ENCODE results near the gene DDAH1. TPM values are rescaled to one million over a fixed set of nuclear protein-coding genes. Genes with fewer than 3 reads are reported as not detected.
A peak's percentile ranks its signal among the peaks of the same experiment; 100 is the strongest.

Gene DDAH1
- total and polyA plus RNA-seq, 4 donors: 12.8 to 54.6 (median 28.7) TPM

DNA sequence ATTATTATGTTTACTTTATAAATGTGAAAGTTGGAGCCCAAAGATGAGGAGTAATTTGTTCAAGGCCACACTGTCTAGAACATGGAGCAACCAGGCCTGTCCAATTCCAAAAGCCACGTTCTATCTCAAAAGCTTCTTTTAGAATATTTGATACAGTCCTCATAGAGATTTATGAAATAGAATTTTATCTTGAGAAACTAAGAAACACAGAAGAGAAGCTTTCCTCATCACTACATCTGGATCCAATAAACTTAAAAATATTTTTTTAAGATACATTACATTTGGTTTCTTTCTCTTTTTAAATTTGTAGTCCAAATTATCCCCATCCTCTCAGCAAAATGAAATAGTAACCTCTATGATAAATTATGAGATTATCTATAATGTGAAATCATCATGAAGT lies 58.9 kb downstream of the DDAH1 start:
- peak overlapping the region; percentile 76 to 88 for H3K27ac ChIP-seq (ENCODE audit: low read depth in 1 of 2, low read length in 2 of 2)
- no peaks in the 10 kb centered on the region for H3K9me3 ChIP-seq (ENCODE audit: control insufficient read depth, low read length)
- no peaks in the 10 kb centered on the region for H3K36me3 ChIP-seq (ENCODE audit: control insufficient read depth in 1 of 2, insufficient read depth in 2 of 2, low read length in 1 of 2)
- intact Hi-C loops (cut with DNase I): loop anchor here (5.0 to 10.0 kb wide), 5 partner anchors 39 to 171 kb away; partner anchors contain the start of gene DDAH1 (in 2 of the 2)
- H3K4me3 ChIP-seq (ENCODE audit: low read length in 2 of 2): no peak overlapping the region
- ATAC-seq (ENCODE audit: low FRiP score) (no peak), DNase-seq (no peak)
- H3K27me3 ChIP-seq (ENCODE audit: control insufficient read depth in 1 of 2, insufficient read depth in 2 of 2, low read length in 1 of 2): no peaks in the 10 kb centered on the region
- 18 to 24% methylated on average over 1 of the region's 1 CpG for WGBS, 2 donors
- H3K4me1 ChIP-seq (ENCODE audit: control insufficient read depth in 1 of 2, insufficient read depth in 2 of 2, low read length in 2 of 2): peaks cover 7 to 13% of the 10 kb centered on the region in 2 donors

DNA sequence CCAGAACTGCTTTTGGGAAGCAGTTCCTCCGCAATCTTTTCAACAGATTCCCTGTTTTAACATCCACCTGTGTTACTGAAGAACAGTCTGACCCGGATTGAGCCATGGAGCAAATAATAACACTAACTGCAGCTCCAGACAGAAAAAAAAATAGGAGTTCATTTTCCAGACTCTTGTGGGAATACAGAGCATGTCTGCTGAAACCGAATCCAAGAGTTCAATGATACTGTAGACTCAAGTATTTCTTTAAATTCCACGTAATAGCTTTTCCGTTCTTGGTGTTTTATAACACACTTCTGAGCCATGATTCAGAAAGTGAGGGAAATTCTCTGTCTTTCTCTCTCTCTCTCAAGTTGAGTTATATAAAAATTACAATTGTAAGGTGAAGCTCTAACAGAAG lies 60.6 kb downstream of the DDAH1 start:
- Histone ChIP-seq H3K4me3 (ENCODE audit: low read length in 2 of 2) (no peak overlapping the region), H3K9me3 (ENCODE audit: control insufficient read depth, low read length) (no peaks in the 10 kb centered on the region), H3K4me1 (ENCODE audit: control insufficient read depth in 1 of 2, insufficient read depth in 2 of 2, low read length in 2 of 2) (peaks cover 7 to 13% of the 10 kb centered on the region in 2 donors), H3K27me3 (ENCODE audit: control insufficient read depth in 1 of 2, insufficient read depth in 2 of 2, low read length in 1 of 2) (no peaks in the 10 kb centered on the region), H3K27ac (ENCODE audit: low read depth in 1 of 2, low read length in 2 of 2) (peak overlapping the region; percentile 86 to 87), H3K36me3 (ENCODE audit: control insufficient read depth in 1 of 2, insufficient read depth in 2 of 2, low read length in 1 of 2) (no peaks in the 10 kb centered on the region)
- WGBS, 2 donors: 4 to 7% methylated on average over 5 of the region's 5 CpGs
- DNase-seq (no peak), ATAC-seq (ENCODE audit: low FRiP score) (no peak)
- intact Hi-C loops (cut with DNase I): loop anchor here (10.0 kb wide), 1 partner anchor 60 kb away; the partner anchor contains the start of gene DDAH1 (in 2 of the 2)

DNA sequence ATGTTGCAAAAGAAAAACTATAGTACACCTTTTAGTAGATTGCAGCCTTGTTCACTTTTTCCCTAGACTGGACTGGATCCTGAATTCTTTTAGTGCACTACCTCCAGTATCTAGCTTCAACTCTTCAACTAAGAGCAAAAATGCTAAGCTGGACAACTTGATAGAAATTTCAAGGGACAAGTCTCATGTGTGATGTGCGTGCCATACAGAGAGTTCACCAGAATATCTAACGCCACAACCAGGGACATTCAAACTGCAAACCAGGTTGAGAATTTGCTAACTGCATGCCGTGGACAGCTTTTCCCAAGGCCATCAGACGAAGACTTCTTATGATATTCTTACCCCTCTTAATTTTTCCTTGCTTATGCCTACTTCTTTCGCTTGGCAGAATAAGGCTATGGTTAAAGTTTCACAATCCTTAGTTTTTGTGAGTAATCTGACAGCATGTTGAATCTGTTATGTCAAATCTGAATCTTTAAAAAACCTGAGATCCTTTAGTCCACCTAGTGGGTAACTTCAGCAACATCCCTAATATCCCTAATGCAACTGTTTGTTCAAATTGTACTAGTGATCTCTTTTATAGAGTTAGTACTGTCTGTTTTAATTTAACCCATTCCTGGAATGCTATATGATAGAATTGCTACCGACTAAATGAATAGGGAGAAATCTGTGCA lies 66.4 kb downstream of the DDAH1 start:
- Histone ChIP-seq H3K27ac (ENCODE audit: low read depth in 1 of 2, low read length in 2 of 2) (peak overlapping the region in 1 of 2 donors; percentile 28), H3K4me3 (ENCODE audit: low read length in 2 of 2) (no peak overlapping the region), H3K36me3 (ENCODE audit: control insufficient read depth in 1 of 2, insufficient read depth in 2 of 2, low read length in 1 of 2) (no peaks in the 10 kb centered on the region), H3K27me3 (ENCODE audit: control insufficient read depth in 1 of 2, insufficient read depth in 2 of 2, low read length in 1 of 2) (no peaks in the 10 kb centered on the region), H3K4me1 (ENCODE audit: control insufficient read depth in 1 of 2, insufficient read depth in 2 of 2, low read length in 2 of 2) (no peaks in the 10 kb centered on the region), H3K9me3 (ENCODE audit: control insufficient read depth, low read length) (no peaks in the 10 kb centered on the region)
- ATAC-seq (ENCODE audit: low FRiP score) (no peak), DNase-seq (no peak)
- intact Hi-C loops (cut with DNase I): loop anchor here in 1 of 2 donors (5.0 kb wide), 1 partner anchor 86 kb away; no protein-coding TSS in a partner anchor
- 81 to 83% methylated on average over 6 of the region's 6 CpGs for WGBS, 2 donors

DNA sequence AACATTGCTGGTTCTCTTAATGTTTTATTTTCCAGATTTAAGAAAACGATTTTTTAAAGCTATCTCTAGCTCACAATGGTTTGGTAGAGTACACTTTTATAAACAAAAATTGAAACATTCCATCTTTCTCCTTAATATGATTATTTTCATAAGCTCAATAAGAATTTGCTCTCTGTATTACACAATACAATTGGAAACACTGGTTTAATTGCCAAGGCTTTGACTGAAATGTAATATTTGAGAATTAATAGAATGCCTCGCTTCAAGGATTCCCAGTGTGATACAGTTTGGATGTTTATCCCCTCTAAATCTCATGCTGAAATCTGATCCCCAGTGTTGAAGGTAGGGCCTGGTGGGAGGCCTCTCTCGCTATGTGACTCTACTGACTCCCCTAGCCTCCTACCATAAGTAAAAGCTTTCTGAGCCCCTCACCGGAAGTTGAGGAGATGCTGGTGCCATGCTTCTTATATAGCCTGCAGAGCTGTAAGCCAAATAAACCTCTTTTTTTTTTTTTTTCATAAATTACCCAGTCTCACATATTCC lies 67.4 kb downstream of the DDAH1 start:
- Histone ChIP-seq H3K9me3 (ENCODE audit: control insufficient read depth, low read length) (no peaks in the 10 kb centered on the region), H3K4me1 (ENCODE audit: control insufficient read depth in 1 of 2, insufficient read depth in 2 of 2, low read length in 2 of 2) (no peaks in the 10 kb centered on the region), H3K4me3 (ENCODE audit: low read length in 2 of 2) (no peak overlapping the region), H3K27me3 (ENCODE audit: control insufficient read depth in 1 of 2, insufficient read depth in 2 of 2, low read length in 1 of 2) (no peaks in the 10 kb centered on the region), H3K27ac (ENCODE audit: low read depth in 1 of 2, low read length in 2 of 2) (no peak overlapping the region), H3K36me3 (ENCODE audit: control insufficient read depth in 1 of 2, insufficient read depth in 2 of 2, low read length in 1 of 2) (no peaks in the 10 kb centered on the region)
- 41 to 49% methylated on average over 4 of the region's 4 CpGs for WGBS, 2 donors
- no peak for DNase-seq
- ATAC-seq (ENCODE audit: low FRiP score): no peak
- intact Hi-C loops (cut with DNase I): loop anchor here in 1 of 2 donors (5.0 kb wide), 1 partner anchor 85 kb away; no protein-coding TSS in a partner anchor

DNA sequence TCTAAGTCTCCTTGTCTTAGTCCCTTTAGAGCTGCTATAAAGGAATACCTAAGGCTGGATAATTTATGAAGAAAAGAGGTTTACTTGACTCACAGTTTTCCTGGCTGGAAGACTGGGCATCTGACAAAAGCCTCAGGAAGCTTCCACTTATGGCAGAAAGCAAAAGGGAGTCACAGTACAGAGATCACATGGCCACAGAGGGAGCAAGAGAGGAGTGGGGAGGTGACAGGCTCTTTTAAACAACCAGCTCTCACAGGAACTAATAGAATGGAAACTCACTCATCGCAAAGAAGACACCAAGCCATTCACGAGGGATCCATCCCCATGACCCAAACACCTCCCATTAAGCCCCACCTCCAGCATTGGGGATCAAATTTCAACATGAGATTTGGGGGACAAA lies 68.8 kb downstream of the DDAH1 start:
- Histone ChIP-seq H3K36me3 (ENCODE audit: control insufficient read depth in 1 of 2, insufficient read depth in 2 of 2, low read length in 1 of 2) (no peaks in the 10 kb centered on the region), H3K4me1 (ENCODE audit: control insufficient read depth in 1 of 2, insufficient read depth in 2 of 2, low read length in 2 of 2) (no peaks in the 10 kb centered on the region), H3K27ac (ENCODE audit: low read depth in 1 of 2, low read length in 2 of 2) (no peak overlapping the region), H3K4me3 (ENCODE audit: low read length in 2 of 2) (no peak overlapping the region), H3K27me3 (ENCODE audit: control insufficient read depth in 1 of 2, insufficient read depth in 2 of 2, low read length in 1 of 2) (no peaks in the 10 kb centered on the region), H3K9me3 (ENCODE audit: control insufficient read depth, low read length) (no peaks in the 10 kb centered on the region)
- intact Hi-C loops (cut with DNase I): loop anchor here in 1 of 2 donors (5.0 kb wide), 1 partner anchor 84 kb away; no protein-coding TSS in a partner anchor
- WGBS, 2 donors: 94% methylated on average over 2 of the region's 2 CpGs
- ATAC-seq (ENCODE audit: low FRiP score) (no peak), DNase-seq (no peak)

DNA sequence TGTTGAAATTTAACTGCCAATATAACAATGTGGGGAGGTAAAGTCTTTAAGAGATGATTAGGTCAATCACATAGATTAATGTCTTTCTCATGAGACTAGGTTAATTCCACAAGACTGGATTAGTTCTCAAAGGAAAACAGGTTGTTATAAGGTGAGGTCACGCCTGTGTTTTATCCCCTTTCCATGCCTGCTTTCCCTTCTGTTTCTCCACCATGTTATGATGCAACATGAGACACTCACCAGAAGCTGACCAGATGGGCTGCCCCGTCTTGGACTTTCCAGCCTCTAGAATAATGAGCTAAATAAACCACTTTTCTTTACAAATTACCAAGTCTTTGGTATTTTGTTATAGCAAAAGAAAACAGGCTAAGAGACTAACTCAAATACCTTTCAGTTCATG lies 70.8 kb downstream of the DDAH1 start:
- intact Hi-C loops (cut with DNase I): no loop called here
- ATAC-seq (ENCODE audit: low FRiP score) (no peak), DNase-seq (no peak)
- H3K27ac ChIP-seq (ENCODE audit: low read depth in 1 of 2, low read length in 2 of 2): no peak overlapping the region
- H3K27me3 ChIP-seq (ENCODE audit: control insufficient read depth in 1 of 2, insufficient read depth in 2 of 2, low read length in 1 of 2): no peaks in the 10 kb centered on the region
- no peaks in the 10 kb centered on the region for H3K36me3 ChIP-seq (ENCODE audit: control insufficient read depth in 1 of 2, insufficient read depth in 2 of 2, low read length in 1 of 2)
- no peaks in the 10 kb centered on the region for H3K4me1 ChIP-seq (ENCODE audit: control insufficient read depth in 1 of 2, insufficient read depth in 2 of 2, low read length in 2 of 2)
- H3K4me3 ChIP-seq (ENCODE audit: low read length in 2 of 2): no peak overlapping the region
- no peaks in the 10 kb centered on the region for H3K9me3 ChIP-seq (ENCODE audit: control insufficient read depth, low read length)
- WGBS, 2 donors: 94 to 96% methylated on average over 2 of the region's 2 CpGs

DNA sequence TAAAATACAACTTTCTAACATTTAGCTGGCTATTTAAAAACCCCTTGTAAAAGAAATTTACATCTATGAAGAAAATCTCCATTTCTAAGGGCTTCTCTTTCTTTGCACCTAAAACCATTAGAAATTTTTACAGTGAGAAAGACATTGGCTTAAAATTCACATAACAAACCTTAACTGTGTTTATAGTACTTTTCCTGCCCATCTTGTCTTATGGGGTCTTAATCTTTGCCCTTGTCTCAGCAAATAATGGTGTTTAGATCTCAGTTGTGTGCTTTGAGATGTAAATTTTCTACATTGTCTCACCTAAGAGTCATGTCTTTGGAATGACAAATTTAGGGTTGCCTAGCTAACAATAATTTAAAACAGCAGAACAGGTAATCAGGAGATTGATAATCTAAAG lies 71.5 kb downstream of the DDAH1 start:
- intact Hi-C loops (cut with DNase I): no loop called here
- no peak for DNase-seq
- H3K9me3 ChIP-seq (ENCODE audit: control insufficient read depth, low read length): no peaks in the 10 kb centered on the region

DNA sequence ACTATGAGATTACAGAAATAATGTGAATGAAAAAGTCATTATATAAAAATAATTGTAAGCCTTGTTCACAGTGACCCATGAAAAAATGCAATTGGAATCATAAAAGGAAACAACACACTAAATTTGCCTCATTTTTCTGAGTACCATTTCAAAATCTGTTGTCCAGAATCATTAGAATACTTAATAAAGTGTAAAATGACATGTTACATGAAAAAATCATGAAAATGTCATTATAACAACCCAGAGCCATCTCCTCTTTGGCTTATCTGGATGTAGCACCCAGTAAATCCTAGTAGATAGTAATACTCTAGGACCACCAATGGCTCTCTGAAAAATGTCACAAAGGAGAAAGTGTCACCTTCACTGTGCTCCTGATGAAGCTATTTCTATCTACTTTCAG lies 76.5 kb downstream of the DDAH1 start:
- intact Hi-C loops (cut with DNase I): no loop called here
- H3K4me1 ChIP-seq (ENCODE audit: control insufficient read depth in 1 of 2, insufficient read depth in 2 of 2, low read length in 2 of 2): no peaks in the 10 kb centered on the region
- ATAC-seq (ENCODE audit: low FRiP score) (no peak), DNase-seq (no peak)
- no peaks in the 10 kb centered on the region for H3K36me3 ChIP-seq (ENCODE audit: control insufficient read depth in 1 of 2, insufficient read depth in 2 of 2, low read length in 1 of 2)
- H3K27ac ChIP-seq (ENCODE audit: low read depth in 1 of 2, low read length in 2 of 2): no peak overlapping the region
- no peaks in the 10 kb centered on the region for H3K27me3 ChIP-seq (ENCODE audit: control insufficient read depth in 1 of 2, insufficient read depth in 2 of 2, low read length in 1 of 2)
- no peak overlapping the region for H3K4me3 ChIP-seq (ENCODE audit: low read length in 2 of 2)
- no peaks in the 10 kb centered on the region for H3K9me3 ChIP-seq (ENCODE audit: control insufficient read depth, low read length)

More for the DNA sequence above, 71.5 kb downstream of the DDAH1 start:
- no peaks in the 10 kb centered on the region for H3K4me1 ChIP-seq (ENCODE audit: control insufficient read depth in 1 of 2, insufficient read depth in 2 of 2, low read length in 2 of 2)
- ATAC-seq (ENCODE audit: low FRiP score): no peak
- no peaks in the 10 kb centered on the region for H3K36me3 ChIP-seq (ENCODE audit: control insufficient read depth in 1 of 2, insufficient read depth in 2 of 2, low read length in 1 of 2)
- H3K27ac ChIP-seq (ENCODE audit: low read depth in 1 of 2, low read length in 2 of 2): no peak overlapping the region
- no peaks in the 10 kb centered on the region for H3K27me3 ChIP-seq (ENCODE audit: control insufficient read depth in 1 of 2, insufficient read depth in 2 of 2, low read length in 1 of 2)
- H3K4me3 ChIP-seq (ENCODE audit: low read length in 2 of 2): no peak overlapping the region

DNA sequence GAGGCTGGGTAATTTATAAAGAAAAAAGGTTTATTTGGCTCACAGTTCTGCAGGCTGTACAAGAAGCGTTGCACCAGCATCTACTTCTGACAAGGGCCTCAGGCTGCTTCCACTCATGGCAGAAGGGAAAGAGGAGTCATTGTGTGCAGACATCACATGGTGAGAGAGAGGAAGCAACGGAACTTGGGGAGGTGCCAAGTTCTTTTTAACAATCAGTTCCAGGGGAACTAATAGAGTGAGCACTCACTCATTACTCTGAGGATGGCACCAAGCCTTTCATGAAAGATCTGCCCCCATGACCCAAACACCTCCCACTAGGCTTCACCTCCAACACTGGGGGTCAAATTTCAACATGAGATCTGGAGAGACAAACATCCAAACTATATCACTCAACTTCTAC lies 77.2 kb downstream of the DDAH1 start:
- no peaks in the 10 kb centered on the region for H3K27me3 ChIP-seq (ENCODE audit: control insufficient read depth in 1 of 2, insufficient read depth in 2 of 2, low read length in 1 of 2)
- H3K9me3 ChIP-seq (ENCODE audit: control insufficient read depth, low read length): no peaks in the 10 kb centered on the region
- H3K36me3 ChIP-seq (ENCODE audit: control insufficient read depth in 1 of 2, insufficient read depth in 2 of 2, low read length in 1 of 2): no peaks in the 10 kb centered on the region
- no peaks in the 10 kb centered on the region for H3K4me1 ChIP-seq (ENCODE audit: control insufficient read depth in 1 of 2, insufficient read depth in 2 of 2, low read length in 2 of 2)
- no peak for DNase-seq
- no peak for ATAC-seq (ENCODE audit: low FRiP score)
- intact Hi-C loops (cut with DNase I): no loop called here
- no peak overlapping the region for H3K4me3 ChIP-seq (ENCODE audit: low read length in 2 of 2)
- H3K27ac ChIP-seq (ENCODE audit: low read depth in 1 of 2, low read length in 2 of 2): no peak overlapping the region
- whole genome bisulfite sequencing, 2 donors: 70 to 74% methylated on average over 2 of the region's 2 CpGs

Data from aorta (tissue), 5 donors.